NCI-H510A treated with DMSO at 0.1 percent for 48 hours (cell line): ENCODE results near the gene SFI1.
A peak's percentile ranks its signal among the peaks of the same experiment; 100 is the strongest.
"Not testable (repeated sequence)": the region's sequence is repeated elsewhere in the genome, so short reads cannot be mapped to it uniquely, and the experiment has no call there.

Source experiments
- DNase-seq: peaks from one replicate; lab custom pipeline; 2025; lab: John Stamatoyannopoulos, UW

The SFI1 gene

DNA sequence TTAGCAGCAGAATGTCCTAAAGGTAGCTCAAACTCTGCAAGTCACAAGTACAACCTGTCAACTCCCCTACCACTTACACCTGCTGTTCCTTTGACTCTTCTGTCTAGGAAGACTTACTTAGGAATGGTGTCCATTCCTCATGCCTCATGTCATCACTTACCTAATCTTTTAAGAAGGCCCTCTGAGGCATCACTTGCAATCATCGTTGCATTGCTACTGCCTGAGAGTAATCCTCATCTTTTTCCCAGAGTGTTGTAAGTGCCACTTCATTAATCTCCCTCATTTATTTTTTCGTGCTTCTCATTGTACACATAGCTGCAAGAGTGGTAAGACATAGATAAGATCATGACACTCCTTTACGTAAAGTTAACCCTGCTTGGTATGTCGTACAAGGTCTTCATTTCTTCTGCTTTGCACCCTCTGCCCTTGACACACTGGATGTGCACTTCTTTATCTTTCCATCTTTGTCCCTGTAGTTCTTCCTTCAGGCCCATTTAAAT, 54.6 kb downstream of the SFI1 start:
- no peak for DNase-seq

GRCh38 chr22:31556627-31557203, 60.4 kb downstream of the SFI1 start:
- peak; percentile 2 for DNase-seq

DNA sequence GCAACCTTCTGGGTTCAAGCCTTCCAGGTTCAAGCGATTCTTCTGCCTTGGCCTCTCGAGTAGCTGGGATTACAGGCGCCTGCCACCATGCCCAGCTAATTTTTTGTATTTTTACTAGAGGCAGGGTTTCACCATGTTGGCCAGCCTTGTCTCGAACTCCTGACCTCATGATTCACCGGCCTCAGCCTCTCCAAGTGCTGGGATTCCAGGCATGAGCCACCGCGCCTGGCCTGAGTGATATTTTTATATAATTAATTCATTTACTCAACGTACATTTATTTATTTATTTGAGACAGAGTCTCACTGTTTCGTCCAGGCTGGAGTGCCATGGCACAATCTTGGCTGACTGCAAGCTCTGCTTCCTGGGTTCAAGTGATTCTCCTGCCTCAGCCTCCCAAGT, 62.2 kb downstream of the SFI1 start:
- not testable (repeated sequence) for DNase-seq

DNA sequence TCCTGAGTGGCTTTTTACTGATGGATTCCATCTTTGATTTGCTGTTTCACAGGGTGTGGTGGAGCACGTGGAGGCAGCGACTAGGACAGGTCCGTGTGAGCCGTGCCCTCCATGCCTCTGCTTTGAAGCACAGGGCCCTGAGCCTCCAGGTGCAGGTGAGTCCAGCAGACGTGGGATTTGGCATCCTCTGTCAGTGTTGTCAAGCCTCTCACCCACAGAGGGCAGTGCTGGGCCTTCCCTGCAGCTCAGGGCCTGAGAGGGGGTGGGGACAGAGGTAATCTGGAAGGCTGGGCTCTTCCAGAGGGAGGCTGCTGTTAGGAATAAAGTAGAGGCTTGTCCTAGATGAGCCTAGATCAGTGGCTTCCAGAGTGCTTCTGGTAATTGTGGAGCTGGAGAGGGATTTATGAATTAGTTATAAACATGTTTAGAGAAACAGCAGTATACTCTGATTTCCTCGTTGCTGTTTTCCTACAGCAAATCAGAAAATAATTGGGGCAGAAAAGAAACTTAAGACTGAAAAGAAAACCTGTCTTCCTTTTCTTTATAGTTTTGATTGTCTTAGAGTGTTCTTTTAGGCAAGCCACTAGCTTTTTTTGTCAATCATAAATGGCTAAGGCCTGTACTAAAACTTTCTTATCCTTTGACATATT, 65.0 kb downstream of the SFI1 start:
- peak; percentile 65 for DNase-seq

GRCh38 chr22:31561970-31562369, 65.6 kb downstream of the SFI1 start:
- no peak for DNase-seq

DNA sequence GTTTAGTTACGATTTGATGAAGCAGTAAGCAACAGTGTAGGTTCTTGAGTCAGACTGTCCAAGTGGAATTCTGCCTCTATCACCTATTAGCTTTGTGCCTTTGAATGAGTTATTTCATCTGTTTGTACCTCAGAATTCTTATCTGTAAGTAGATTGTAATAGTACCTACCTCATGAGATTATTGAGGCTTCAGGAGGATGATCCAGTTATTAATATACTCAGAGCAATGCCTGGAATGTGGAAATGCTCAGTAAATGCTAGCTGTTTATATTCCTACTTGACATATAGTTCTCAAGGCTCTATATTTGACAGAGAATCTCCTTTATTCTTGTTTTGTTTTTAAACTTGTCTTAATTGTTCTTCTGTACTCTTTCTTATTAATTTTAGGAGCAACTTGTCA, 70.1 kb downstream of the SFI1 start:
- DNase-seq = no peak

DNA sequence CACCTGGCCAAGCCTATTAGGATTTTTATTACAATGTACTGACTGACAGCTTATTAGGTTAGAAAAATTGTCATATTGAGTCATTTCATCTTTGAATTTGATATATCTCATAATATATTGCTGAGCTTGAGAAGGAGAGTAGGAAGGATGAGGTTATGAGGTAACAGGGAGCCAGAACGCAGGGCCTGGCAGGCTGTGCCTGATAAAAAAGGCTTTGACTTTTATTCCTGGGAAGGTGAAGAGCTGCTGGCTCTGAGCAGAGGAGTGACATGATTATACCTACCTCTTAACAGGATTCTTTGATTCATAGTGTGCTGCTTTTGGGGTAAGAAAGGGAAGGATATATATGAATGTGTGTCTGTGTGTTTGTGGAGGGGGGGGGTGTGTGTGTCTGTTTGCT, 70.9 kb downstream of the SFI1 start:
- DNase-seq = no peak

DNA sequence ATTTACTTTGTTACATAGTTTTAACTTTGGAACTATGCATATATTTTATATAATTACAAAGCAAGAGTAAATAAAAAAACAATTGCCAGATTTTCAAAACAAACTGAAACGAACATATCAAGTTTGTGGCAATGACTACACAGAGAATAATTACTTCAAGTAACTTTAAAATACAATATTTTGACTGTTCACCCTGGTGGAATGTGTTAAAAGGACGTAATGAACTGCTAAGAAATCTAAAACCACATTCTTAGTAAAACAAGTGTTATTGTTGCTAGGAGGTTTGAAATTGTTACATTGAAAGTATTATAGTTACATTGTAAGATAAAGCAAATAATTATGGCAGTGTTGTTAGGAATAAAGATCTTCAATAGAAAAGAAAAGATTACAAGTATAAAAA, 71.4 kb downstream of the SFI1 start:
- no peak for DNase-seq

DNA sequence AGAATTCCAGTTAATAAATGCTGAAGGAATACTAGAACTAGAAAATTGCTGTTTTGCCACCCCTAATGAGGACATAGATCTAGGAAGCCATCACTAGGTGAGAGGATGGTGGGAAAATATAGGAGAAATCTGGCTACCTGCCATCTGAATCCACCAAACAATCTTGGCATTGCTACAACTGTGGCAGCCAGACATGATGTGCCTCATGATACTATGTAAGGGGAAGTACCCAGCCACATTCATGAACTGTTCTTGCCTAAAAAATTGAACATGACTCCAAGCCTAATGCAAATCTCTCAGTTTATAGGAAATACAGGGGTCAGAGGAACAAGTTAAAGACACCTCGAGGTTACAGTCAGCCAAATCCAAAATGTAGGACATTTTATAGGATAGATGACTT, 72.8 kb downstream of the SFI1 start:
- no peak for DNase-seq

DNA sequence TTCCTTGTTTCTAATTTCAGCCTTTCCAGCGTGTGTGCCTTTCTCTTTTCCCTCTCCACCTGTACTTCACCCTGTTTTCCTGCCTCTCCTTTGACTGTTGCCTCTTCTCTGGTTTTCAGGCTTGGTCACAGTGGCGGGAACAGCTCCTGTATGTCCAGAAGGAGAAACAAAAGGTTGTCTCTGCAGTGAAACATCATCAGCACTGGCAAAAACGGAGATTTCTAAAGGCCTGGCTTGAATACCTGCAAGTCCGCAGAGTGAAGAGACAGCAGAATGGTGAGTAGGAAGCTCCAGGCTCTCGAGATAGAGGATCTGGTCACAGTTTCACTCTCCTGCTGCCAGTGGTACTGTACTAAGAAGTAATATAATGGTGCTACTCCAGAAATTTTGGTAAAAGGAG, 76.6 kb downstream of the SFI1 start:
- no peak for DNase-seq

- DNase-seq = no peak
Observed at GRCh38 chr22:31574055-31574670, 77.8 kb downstream of the SFI1 start.

- DNase-seq = no peak
Observed at GRCh38 chr22:31575190-31575589, 78.9 kb downstream of the SFI1 start.

DNA sequence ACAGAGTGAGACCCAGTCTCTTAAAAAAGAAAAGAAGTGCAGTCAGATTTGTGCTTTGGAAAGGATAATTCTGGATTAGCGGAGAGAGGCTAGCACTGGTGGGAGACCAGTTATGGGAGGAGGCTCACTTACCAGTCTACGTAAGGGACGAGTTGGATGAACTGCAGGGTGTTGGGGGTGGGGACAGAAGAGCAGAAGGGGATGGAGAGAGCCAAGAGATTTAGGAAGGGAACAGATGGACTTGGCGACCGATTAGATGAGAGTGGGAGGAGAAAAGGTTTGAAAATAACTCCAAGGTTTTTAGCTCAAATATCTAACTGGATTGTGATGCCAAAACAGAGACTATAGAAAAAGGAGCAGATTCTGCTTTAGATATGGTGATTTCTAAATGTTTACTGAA, 81.4 kb downstream of the SFI1 start:
- no peak for DNase-seq

GRCh38 chr22:31578171-31578570, 81.8 kb downstream of the SFI1 start:
- no peak for DNase-seq

DNA sequence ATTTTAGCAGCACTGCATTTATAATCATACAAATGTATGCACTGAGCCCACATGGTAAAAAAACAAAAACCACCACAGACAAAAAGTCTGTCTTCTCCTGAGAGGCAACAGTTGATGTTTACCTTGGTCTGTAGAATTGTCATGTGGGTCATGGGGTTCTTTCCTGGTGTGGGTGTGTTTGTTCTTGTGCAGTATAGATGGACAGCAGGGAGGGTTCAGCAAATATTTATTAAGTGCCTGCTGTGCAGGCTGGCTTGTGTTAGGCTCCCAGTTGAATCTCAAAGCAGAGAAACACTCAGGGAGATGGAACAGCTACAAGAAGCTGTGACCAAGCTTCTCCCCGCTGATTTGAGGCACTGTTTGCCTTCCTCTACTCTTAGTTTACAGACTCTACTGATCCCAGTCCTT, 83.5 kb downstream of the SFI1 start:
- DNase-seq = peak; percentile 66

- DNase-seq = no peak
Observed at GRCh38 chr22:31583861-31584485, 87.6 kb downstream of the SFI1 start.

DNA sequence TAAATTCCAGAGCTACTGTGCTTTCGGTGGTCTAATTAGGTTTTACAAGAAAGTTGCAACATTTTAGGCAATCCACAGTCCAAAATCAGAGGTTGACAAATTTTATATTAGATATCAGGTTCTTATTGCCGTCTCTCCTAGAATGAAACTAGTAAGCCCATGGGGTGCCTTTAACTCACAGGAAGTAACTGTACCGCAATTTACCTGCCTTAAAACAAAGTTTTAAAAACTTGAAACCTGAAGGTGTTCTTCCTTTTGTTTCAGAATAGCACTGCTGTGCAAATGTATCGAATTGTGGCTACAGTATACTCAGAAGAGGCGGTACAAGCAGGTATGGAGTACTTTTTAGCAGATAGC, 88.4 kb downstream of the SFI1 start:
- no peak for DNase-seq

DNA sequence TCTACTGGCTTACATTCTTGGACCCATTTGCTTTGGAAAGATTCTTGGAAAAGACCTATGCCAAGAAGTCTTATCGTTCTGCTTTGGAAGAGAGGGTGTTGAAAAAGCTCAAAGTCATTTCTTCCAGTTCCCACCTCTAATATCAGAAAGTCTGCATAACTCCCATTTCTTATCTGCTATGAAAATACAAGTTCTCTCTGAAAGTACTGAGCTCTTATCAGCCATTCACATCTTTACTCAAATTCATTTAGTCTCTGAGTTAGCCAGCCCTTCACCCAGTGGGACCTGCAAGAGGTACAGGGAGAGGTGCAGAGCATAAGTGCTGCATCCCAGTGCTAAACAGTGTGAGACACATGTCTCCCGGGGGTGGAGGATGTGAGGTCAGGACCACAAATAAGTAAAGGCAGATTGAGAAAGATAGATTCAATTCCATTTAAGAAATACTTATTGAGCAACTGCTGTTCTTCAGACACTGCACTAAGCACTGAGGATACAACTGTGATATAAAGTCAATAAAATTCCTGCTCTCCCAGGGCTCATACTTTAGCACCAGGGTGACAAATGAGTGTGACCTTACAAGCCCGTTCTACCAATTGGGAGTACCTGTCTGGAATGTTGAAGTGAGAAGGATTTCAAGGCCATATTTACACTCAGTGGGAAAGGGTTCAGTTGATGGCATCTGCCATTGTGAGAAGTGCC, 89.0 kb downstream of the SFI1 start:
- DNase-seq = no peak

GRCh38 chr22:31586137-31586920, 90.0 kb downstream of the SFI1 start:
- DNase-seq = no peak

DNA sequence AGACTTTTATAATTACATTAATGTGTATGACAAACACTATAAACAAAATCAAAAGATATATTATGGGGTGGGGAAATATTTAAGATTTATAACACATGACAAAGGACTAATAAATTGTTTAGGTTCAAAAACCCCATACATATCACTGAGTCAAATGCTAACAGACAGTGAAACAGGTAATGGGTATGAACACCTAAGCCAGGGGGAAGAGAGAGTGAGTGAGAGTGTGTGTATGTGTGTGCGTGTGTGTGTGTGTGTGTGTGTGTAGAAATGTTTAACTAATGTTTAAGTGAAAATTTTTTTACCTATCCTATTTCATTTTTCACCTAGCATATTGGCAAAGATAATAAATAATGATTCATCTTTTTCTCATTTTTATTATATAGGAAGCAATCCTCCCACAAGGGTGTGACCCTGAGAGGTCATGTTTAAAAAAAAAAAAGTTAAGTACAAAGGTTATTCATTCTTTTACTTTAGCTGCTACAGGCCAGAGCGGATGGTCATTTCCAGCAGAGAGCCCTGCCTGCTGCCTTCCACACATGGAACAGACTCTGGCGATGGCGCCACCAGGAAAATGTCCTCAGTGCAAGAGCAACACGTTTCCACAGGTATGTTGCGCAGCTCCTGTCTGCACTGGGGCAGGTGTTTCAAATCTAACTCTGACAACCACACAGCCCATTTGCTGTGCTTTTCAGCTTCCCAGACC, 92.8 kb downstream of the SFI1 start:
- DNase-seq = no peak

GRCh38 chr22:31590161-31590560, 93.8 kb downstream of the SFI1 start:
- DNase-seq = not testable (repeated sequence)
